GM10248 (cell line): ENCODE data around the gene DQX1.

Experiments
- CTCF ChIA-PET: fragments of 300-600 bp; sonication (Branson Sonifier 250); formaldehyde crosslinking; extraction: SDS; loops from one replicate; lab custom pipeline; 2021; ENCODE audit warnings: antibody characterized with exemption; lab: Yijun Ruan, JAX
- POLR2A ChIA-PET: fragments of 350-650 bp; sonication (Branson Sonifier 250); formaldehyde crosslinking; extraction: SDS; loops from one replicate; lab custom pipeline; 2020; ENCODE audit warnings: antibody characterized with exemption; lab: Yijun Ruan, JAX
- DNase-seq: peaks from one replicate; pipeline ENCODE4 v3.0.0; 2012; ENCODE audit errors: extremely low spot score
- CTCF ChIP-seq: IDR thresholded peaks from 2 replicates; pipeline ENCODE4 v1.5.1; 2012; ENCODE audit warnings: mild to moderate bottlenecking, low read depth; ENCODE audit errors: extremely low read depth, missing control alignments, control extremely low read depth

Gene DQX1

GRCh38 chr2:74528600-74529356 lies 2.7 kb upstream of the DQX1 start:
- POLR2A ChIA-PET, result interaction anchor here (0.6 to 2.3 kb wide), 4 partner anchors 10 to 71 kb away, joined by 5 to 12 read pairs (median 6); partner anchors contain the start of genes PCGF1 and WBP1
- DNase-seq, result no peak
- TF ChIP-seq CTCF, result no peak
- CTCF ChIA-PET, result interaction anchor here (1.0 to 9.3 kb wide), 5 partner anchors 19 to 59 kb away, joined by 3 to 76 read pairs (median 16); partner anchors contain the start of genes CCDC142 and TTC31

GRCh38 chr2:74527741-74528140 lies 1.7 kb upstream of the DQX1 start:
- POLR2A ChIA-PET, result no interaction called here
- CTCF ChIA-PET, result interaction anchor here (1.5 to 9.3 kb wide), 3 partner anchors 10 to 60 kb away, joined by 3 to 76 read pairs (median 21); no protein-coding TSS in a partner anchor

GRCh38 chr2:74526649-74527230 lies 709 bp upstream of the DQX1 start:
- TF ChIP-seq CTCF, result no peak
- no peak for DNase-seq
- ChIA-PET POLR2A (interaction anchor here (1.1 kb wide), 1 partner anchor 12 kb away, joined by 4 read pairs; no protein-coding TSS in a partner anchor), CTCF (interaction anchor here (0.9 to 9.3 kb wide), 6 partner anchors 11 to 61 kb away, joined by 3 to 76 read pairs (median 3); partner anchors contain the start of genes CCDC142 and TTC31)

More at GRCh38 chr2:74527741-74528140, 1.7 kb upstream of the DQX1 start:
- no peak for DNase-seq
- no peak for TF ChIP-seq CTCF

GRCh38 chr2:74524955-74525716 lies 895 bp downstream of the DQX1 start:
- DNase-seq, result no peak
- ChIA-PET CTCF (interaction anchor here (1.1 to 1.9 kb wide), 2 partner anchors 13 to 16 kb away, joined by 3 to 8 read pairs; no protein-coding TSS in a partner anchor), POLR2A (no interaction called here)
- no peak for TF ChIP-seq CTCF

- ChIA-PET POLR2A (interaction anchor here (0.5 kb wide), 1 partner anchor 15 kb away, joined by 5 read pairs; no protein-coding TSS in a partner anchor), CTCF (interaction anchor here (0.7 to 1.1 kb wide), 2 partner anchors 14 to 21 kb away, joined by 3 read pairs; no protein-coding TSS in a partner anchor)
- TF ChIP-seq CTCF, result no peak
These were observed 2.0 kb downstream of the DQX1 start for GRCh38 chr2:74524005-74524404.

GRCh38 chr2:74522516-74522915 lies 3.5 kb downstream of the DQX1 start:
- no peak for TF ChIP-seq CTCF
- POLR2A ChIA-PET, result interaction anchor here (0.5 kb wide), 1 partner anchor 8 kb away, joined by 4 read pairs; the partner anchor contains the start of gene TLX2
- no peak for DNase-seq
- CTCF ChIA-PET, result interaction anchor here (0.7 to 1.8 kb wide), 3 partner anchors 12 to 40 kb away, joined by 3 to 6 read pairs (median 5); partner anchors contain the start of genes CCDC142 and TTC31

More at GRCh38 chr2:74524005-74524404, 2.0 kb downstream of the DQX1 start:
- no peak for DNase-seq
